Upper lobe of left lung (tissue), 4 donors: ENCODE data around the gene CCDC102B.

Experiments
- CTCF ChIP-seq, 6 experiments: fragments of 450-650 bp in 4 of 6; fragments of 200-600 bp in 2 of 6; sonication (generic) in 2 of 6; IDR thresholded peaks; one replicate each; pipeline ENCODE4 v1.5.1; 2016 to 2019; ENCODE audit warnings: antibody characterized with exemption in 6 of 6
- EP300 ChIP-seq, 4 donors: sonication (generic); formaldehyde crosslinking; IDR thresholded peaks; one replicate each; pipeline ENCODE4 v1.5.1; 2017; ENCODE audit warnings: antibody characterized with exemption in 4 of 4, control low read depth in 2 of 4
- POLR2A ChIP-seq, 4 donors: fragments of 450-650 bp; IDR thresholded peaks; one replicate each; pipeline ENCODE4 v1.5.1; 2016 to 2017; ENCODE audit warnings: antibody characterized with exemption in 4 of 4, mild to moderate bottlenecking in 2 of 4
- POLR2AphosphoS5 ChIP-seq, 2 donors: sonication (generic); formaldehyde crosslinking; IDR thresholded peaks; one replicate each; pipeline ENCODE4 v1.5.1; 2017; ENCODE audit warnings: antibody characterized with exemption in 2 of 2

GRCh38 chr18:68855491-68855890 lies 57.6 kb downstream of the CCDC102B start:
- TF ChIP-seq POLR2AphosphoS5 (IDR thresholded peaks at IDR 0.05) (no peak), CTCF (IDR thresholded peaks at IDR 0.05) (no peak), EP300 (IDR thresholded peaks at IDR 0.05) (no peak), POLR2A (IDR thresholded peaks at IDR 0.05) (no peak)
